ENCODE measurements around the gene TMEM184B. TPM values are rescaled to one million over a fixed set of nuclear protein-coding genes. Genes with fewer than 3 reads are reported as not detected.

The TMEM184B gene
- total and polyA plus RNA-seq, 10 of the 15 experiments (the other 5 are each of a cell fraction or from before 2014, with no cell fraction given): 0.56 to 22.4 (median 7.9) TPM

- no peaks in the 10 kb centered on the region for H4K20me1 ChIP-seq (ENCODE audit: control insufficient read depth, insufficient read depth)
Observed at GRCh38 chr22:38309614-38310517, 37.1 kb upstream of the TMEM184B start.

More at GRCh38 chr22:38309614-38310517, 37.1 kb upstream of the TMEM184B start:
- BruUV-seq (replicated peaks): no TSS peak
- SMC1A ChIA-PET (ENCODE audit: uncharacterized antibody, unreplicated experiment): no interaction called here
- TF ChIP-seq ZBTB33 (IDR thresholded peaks at IDR 0.05): no peak
- no peak for TF ChIP-seq LARP7 (IDR thresholded peaks at IDR 0.05)
- TF ChIP-seq MAX (IDR thresholded peaks at IDR 0.05; ENCODE audit: low read depth, low read length): no peak
- no peak for TF ChIP-seq CHD1 (IDR thresholded peaks at IDR 0.05; ENCODE audit: low read depth, low read length)
- no peak for TF ChIP-seq NFYA (IDR thresholded peaks at IDR 0.05; ENCODE audit: borderline replicate concordance, low read depth, low read length)
- POLR2A ChIA-PET: no interaction called here
- no peak for ATAC-seq
- Histone ChIP-seq H2AFZ (ENCODE audit: control insufficient read depth, low read depth, low read length) (no peak overlapping the region), H3K4me3 (no peak overlapping the region), H3K4me2 (ENCODE audit: control insufficient read depth, insufficient read depth) (no peak overlapping the region; the same call in 1 of the 2 replicates), H3K9ac (ENCODE audit: control insufficient read depth, insufficient read depth, low read length) (no peak overlapping the region), H3K27ac (ENCODE audit: control insufficient read depth, insufficient read depth) (no peak overlapping the region), H3K79me2 (ENCODE audit: control insufficient read depth, insufficient read depth, low read length) (peaks cover 76% of the 10 kb centered on the region), H3K36me3 (ENCODE audit: control insufficient read depth in 2 of 2, insufficient read depth in 2 of 2, low read length in 1 of 2) (peaks cover 9 to 24% of the 10 kb centered on the region in 2 experiments; a peak in 3 of 4 replicates), H3K4me1 (ENCODE audit: control insufficient read depth, insufficient read depth, low read length) (peaks cover 70% of the 10 kb centered on the region), H3K9me3 (replicated peaks; ENCODE audit: control insufficient read depth, insufficient read depth, low read length) (no peaks in the 10 kb centered on the region), H3K27me3 (replicated peaks in 1 of 2; ENCODE audit: control insufficient read depth in 2 of 2, insufficient read depth in 2 of 2, low read length in 1 of 2) (no peaks in the 10 kb centered on the region)
- RAD21 ChIA-PET (ENCODE audit: unreplicated experiment): interaction anchor here (1.0 kb wide), 1 partner anchor 48 kb away, joined by 3 read pairs; no protein-coding TSS in a partner anchor
- intact Hi-C loops (cut with micrococcal nuclease; ENCODE audit: unreplicated experiment): loop anchor here (5.0 kb wide), 4 partner anchors 42 to 148 kb away; no protein-coding TSS in a partner anchor
- CTCF ChIA-PET: no interaction called here
- no peak for DNase-seq (ENCODE audit: low read depth, low spot score)
- in situ Hi-C loops (cut with MboI): no loop called here
- WGBS (ENCODE audit: insufficient coverage, insufficient replicate concordance, low lambda C conversion rate, missing lambda C conversion rate): 91% methylated on average over 18 of the region's 18 CpGs
- FAIRE-seq: no peak

Data from GM12878 (cell line).